ENCODE data around the gene ZKSCAN5. TPM values are rescaled to one million over a fixed set of nuclear protein-coding genes. Genes with fewer than 3 reads are reported as not detected.

The ZKSCAN5 gene
- total RNA-seq, 4 donors from 2014 or later: 9.6 to 11.2 (median 10.5) TPM

- Histone ChIP-seq H3K36me3 (peaks cover 24 to 64% (median 34%) of the 10 kb centered on the region in 4 donors), H3K4me3 (peak overlapping the region; percentile 72 to 97 (median 96)), H3K9me3 (no peaks in the 10 kb centered on the region), H3K4me1 (peaks cover 31 to 62% (median 51%) of the 10 kb centered on the region in 4 donors), H3K27me3 (no peaks in the 10 kb centered on the region), H3K27ac (replicated peaks in 1 of 4) (peak overlapping the region; percentile 97 to 98 (median 98))
- intact Hi-C loops (cut with DNase I): loop anchor here (5.0 kb wide), 1 partner anchor 59 kb away; the partner anchor contains the start of gene ZSCAN25
- 5% methylated on average over 15 of the region's 17 CpGs for WGBS
- TF ChIP-seq CTCF (IDR thresholded peaks at IDR 0.05) (no peak), EP300 (IDR thresholded peaks at IDR 0.05) (peak; percentile 14)
- no peak for DNase-seq (ENCODE audit: extremely low spot score)
Observed at GRCh38 chr7:99557940-99558305, 53.5 kb downstream of the ZKSCAN5 start.

DNA sequence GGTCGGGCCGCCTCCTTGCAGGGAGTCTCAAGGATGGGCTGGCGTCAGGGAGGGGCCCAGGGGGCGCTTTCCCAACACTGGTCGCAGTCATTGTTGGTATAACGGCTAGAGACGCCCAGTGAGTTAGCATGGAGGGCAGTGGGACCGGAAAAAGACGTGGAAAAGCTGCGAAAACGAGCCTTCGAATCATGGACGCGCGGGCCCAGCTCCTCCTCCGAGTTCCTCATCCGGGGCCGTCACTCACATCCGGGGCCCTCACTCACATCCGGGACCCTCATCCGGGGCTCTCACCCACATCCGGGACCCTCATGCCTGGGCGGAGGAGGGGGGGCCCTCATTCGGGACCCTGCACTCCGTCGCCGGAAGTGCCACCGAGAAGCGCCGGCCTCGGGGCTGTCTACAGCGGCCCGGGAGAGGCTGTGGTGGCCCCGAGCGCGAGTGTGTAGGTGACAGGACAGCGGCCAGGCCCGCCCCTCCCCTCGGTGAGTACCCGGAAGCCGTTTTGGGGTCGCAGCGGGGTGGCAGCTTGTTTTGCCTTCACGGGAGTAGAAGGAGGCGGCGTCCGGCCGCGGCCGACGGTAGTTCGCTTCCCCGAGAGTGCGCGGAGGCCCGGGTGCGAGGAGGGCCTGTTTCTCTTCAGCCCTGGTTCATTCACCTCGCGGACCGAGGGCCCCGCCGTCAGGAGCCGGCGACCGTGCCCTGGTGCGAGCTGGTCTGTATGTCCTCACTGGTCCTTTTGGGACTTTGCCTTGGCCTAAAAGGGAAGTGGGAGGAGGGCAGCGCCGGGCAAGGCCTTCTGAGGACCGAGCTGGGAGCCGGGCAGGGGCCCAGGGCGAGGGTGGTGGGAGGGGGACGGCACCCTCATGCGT is 54.1 kb downstream of the ZKSCAN5 start, which contains the start of gene ZNF655:
TSS of gene ZNF655 (plus strand) at position 337 of the 869 bp plus-strand sequence. CDS start 1,918 bp downstream, outside the sequence.
- H3K27me3 ChIP-seq: no peaks in the 10 kb centered on the region
- H3K9me3 ChIP-seq: no peaks in the 10 kb centered on the region
- intact Hi-C loops (cut with DNase I): loop anchor here (5.0 kb wide), 1 partner anchor 59 kb away; the partner anchor contains the start of gene ZSCAN25
- H3K27ac ChIP-seq (replicated peaks in 1 of 4): peak within 1 kb of the TSS; percentile 97 to 98 (median 98)
- peak within 1 kb of the TSS; percentile 72 to 97 (median 96) for H3K4me3 ChIP-seq
- WGBS: 0% methylated on average over 1 of the region's 73 CpGs
- DNase-seq (ENCODE audit: extremely low spot score): peak; percentile 98
- H3K4me1 ChIP-seq: peaks cover 34 to 68% (median 56%) of the 10 kb centered on the region in 4 donors
- TF ChIP-seq CTCF (IDR thresholded peaks at IDR 0.05) (peak in 1 of 3 experiments; percentile 7), POLR2A (IDR thresholded peaks at IDR 0.05; ENCODE audit: low read depth) (peak; percentile 84), EP300 (IDR thresholded peaks at IDR 0.05) (no peak), POLR2AphosphoS5 (IDR thresholded peaks at IDR 0.05) (peak; percentile 89 to 94)
- H3K36me3 ChIP-seq: peaks cover 30 to 69% (median 41%) of the 10 kb centered on the region in 4 donors

DNA sequence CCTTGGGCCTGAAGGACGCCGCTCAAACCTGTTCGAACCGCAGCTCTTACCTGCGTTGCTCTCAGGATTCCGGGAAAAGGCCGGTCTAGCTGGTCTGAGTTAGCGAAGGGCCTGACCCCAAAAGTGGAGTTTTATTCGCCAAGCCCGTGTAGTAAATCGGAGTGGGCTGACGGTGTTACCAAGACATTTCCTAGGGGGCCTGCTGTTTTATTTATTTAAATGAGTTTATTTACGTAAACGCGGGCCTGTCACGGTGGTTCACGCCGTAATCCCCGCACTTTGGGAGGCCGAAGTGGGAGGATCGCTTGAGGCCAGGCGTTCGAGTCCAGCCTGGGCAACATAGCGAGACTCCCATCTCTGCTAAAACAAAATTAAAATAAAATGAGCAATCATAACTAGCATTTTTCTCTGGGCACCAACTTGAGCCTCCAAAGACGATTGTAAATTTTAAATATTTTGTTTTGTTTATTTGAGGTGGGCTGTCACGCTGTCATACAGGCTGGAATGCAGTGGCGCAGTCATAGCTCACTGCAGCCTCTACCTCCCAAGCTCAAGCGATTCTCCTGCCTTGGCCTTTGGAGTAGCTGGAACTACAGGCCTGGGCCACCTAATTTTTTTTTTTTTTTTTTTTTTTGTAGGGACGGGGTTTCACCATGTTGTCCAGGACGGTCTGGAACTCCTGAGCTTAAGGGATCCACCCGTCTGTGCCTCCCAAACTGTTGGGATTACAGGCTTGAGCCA is 54.9 kb downstream of the ZKSCAN5 start:
- TF ChIP-seq CTCF (IDR thresholded peaks at IDR 0.05) (no peak), EP300 (IDR thresholded peaks at IDR 0.05) (no peak), POLR2AphosphoS5 (IDR thresholded peaks at IDR 0.05) (no peak), POLR2A (IDR thresholded peaks at IDR 0.05; ENCODE audit: low read depth) (no peak)
- Histone ChIP-seq H3K36me3 (peaks cover 38 to 69% (median 49%) of the 10 kb centered on the region in 4 donors), H3K27ac (replicated peaks in 1 of 4) (peak overlapping the region; percentile 97 to 98 (median 98)), H3K27me3 (no peaks in the 10 kb centered on the region), H3K9me3 (no peaks in the 10 kb centered on the region), H3K4me3 (peak overlapping the region; percentile 72 to 97 (median 96)), H3K4me1 (peaks cover 34 to 69% (median 57%) of the 10 kb centered on the region in 4 donors)
- no peak for DNase-seq (ENCODE audit: extremely low spot score)
- WGBS: 37% methylated on average over 22 of the region's 31 CpGs
- intact Hi-C loops (cut with DNase I): loop anchor here (5.0 kb wide), 1 partner anchor 58 kb away; the partner anchor contains the start of gene ZSCAN25

GRCh38 chr7:99560834-99561736 is 56.6 kb downstream of the ZKSCAN5 start:
- DNase-seq (ENCODE audit: extremely low spot score): no peak
- H3K36me3 ChIP-seq: peaks cover 53 to 69% (median 60%) of the 10 kb centered on the region in 4 donors
- TF ChIP-seq EP300 (IDR thresholded peaks at IDR 0.05): no peak
- TF ChIP-seq CTCF (IDR thresholded peaks at IDR 0.05): no peak
- no peak for TF ChIP-seq POLR2AphosphoS5 (IDR thresholded peaks at IDR 0.05)
- TF ChIP-seq POLR2A (IDR thresholded peaks at IDR 0.05; ENCODE audit: low read depth): no peak
- no peaks in the 10 kb centered on the region for H3K27me3 ChIP-seq
- no peak overlapping the region for H3K4me3 ChIP-seq
- 92% methylated on average over 7 of the region's 7 CpGs for WGBS
- no peaks in the 10 kb centered on the region for H3K9me3 ChIP-seq
- peaks cover 34 to 61% (median 57%) of the 10 kb centered on the region in 4 donors for H3K4me1 ChIP-seq
- H3K27ac ChIP-seq (replicated peaks in 1 of 4): peak overlapping the region in 3 of 4 donors; percentile 11 to 98 (median 66)
- intact Hi-C loops (cut with DNase I): no loop called here

Data from esophagus muscularis mucosa (tissue), 4 donors.